Fibroblast of lung (primary cell): ENCODE data around the gene CPNE8. TPM values are rescaled to one million over a fixed set of nuclear protein-coding genes. Genes with fewer than 3 reads are reported as not detected.

Experiments used
- DNase-seq, 2 donors: peaks; one replicate each; pipeline versions ENCODE4 v3.0.0 to v3.0.0-alpha.2; 2010; ENCODE audit warnings: low read depth in 2 of 2
- H2AFZ ChIP-seq: 2 replicates; pipeline ENCODE4 v1.5.1; 2012; ENCODE audit warnings: low read length, control low read depth, inconsistent platforms
- H3K27ac ChIP-seq: 2 replicates; pipeline ENCODE4 v1.5.1; 2011; ENCODE audit warnings: low read length, control low read depth; ENCODE audit not compliant: insufficient read depth
- H3K27me3 ChIP-seq: 2 replicates; pipeline ENCODE4 v1.5.1; 2011; ENCODE audit warnings: mild to moderate bottlenecking, low read length; ENCODE audit not compliant: control insufficient read depth, insufficient read depth
- H3K36me3 ChIP-seq: 2 replicates; pipeline ENCODE4 v1.5.1; 2011; ENCODE audit warnings: low read length; ENCODE audit not compliant: control insufficient read depth, insufficient read depth
- H3K4me1 ChIP-seq: 2 replicates; pipeline ENCODE4 v1.5.1; 2011; ENCODE audit warnings: low read length; ENCODE audit not compliant: control insufficient read depth, insufficient read depth; ENCODE audit errors: extremely low read depth
- H3K4me2 ChIP-seq: 2 replicates; pipeline ENCODE4 v1.5.1; 2011; ENCODE audit warnings: low read length, control low read depth; ENCODE audit not compliant: insufficient read depth; ENCODE audit errors: extremely low read depth
- H3K4me3 ChIP-seq, 4 experiments: fragments of 200-600 bp in 1 of 4; sonication (generic) in 1 of 4; replicated peaks in 1 of 4; 2 replicates each; pipeline ENCODE4 v1.5.1; 2011 to 2016; ENCODE audit warnings: low read length in 4 of 4, low read depth in 3 of 4, mild to moderate bottlenecking in 3 of 4, control low read depth in 2 of 4, inconsistent platforms in 1 of 4, mixed read lengths in 1 of 4; ENCODE audit not compliant: insufficient read depth in 1 of 4; ENCODE audit errors: control extremely low read depth in 1 of 4
- H3K79me2 ChIP-seq: 2 replicates; pipeline ENCODE4 v1.5.1; 2012; ENCODE audit warnings: mild to moderate bottlenecking, low read length, inconsistent platforms; ENCODE audit not compliant: control insufficient read depth, insufficient read depth
- H3K9ac ChIP-seq: 2 replicates; pipeline ENCODE4 v1.5.1; 2011; ENCODE audit warnings: mild to moderate bottlenecking, low read length, control low read depth; ENCODE audit not compliant: insufficient read depth
- H3K9me3 ChIP-seq: 2 replicates; pipeline ENCODE4 v1.5.1; 2012; ENCODE audit warnings: low read depth, low read length; ENCODE audit not compliant: control insufficient read depth, insufficient read depth
- H4K20me1 ChIP-seq: 2 replicates; pipeline ENCODE4 v1.5.1; 2011; ENCODE audit warnings: low read length; ENCODE audit not compliant: control insufficient read depth, insufficient read depth; ENCODE audit errors: extremely low read depth
- CTCF ChIP-seq, 2 donors: IDR thresholded peaks in 1 of 2; conservative IDR thresholded peaks in 1 of 2; 1 replicate in 1 of 2; 2 replicates in 1 of 2; pipeline ENCODE4 v1.5.1; 2011 to 2012; ENCODE audit warnings: low read length in 2 of 2, control low read depth in 1 of 2, inconsistent platforms in 1 of 2, low read depth in 1 of 2, mild to moderate bottlenecking in 1 of 2
- EZH2 ChIP-seq: IDR thresholded peaks from 2 replicates; pipeline ENCODE4 v1.5.1; 2012; ENCODE audit warnings: low read length, control low read depth, mild to moderate bottlenecking; ENCODE audit errors: missing control alignments
- polyA plus RNA-seq, 2 donors: library from polyadenylated mRNA; depleted of rRNA in 1 of 2; stranded (reverse) in 1 of 2; unstranded in 1 of 2; fragments of >200 nt; gene quantifications; 2 replicates each; pipeline ENCODE4 v1.2.1, GENCODE V29; 2011 to 2012; ENCODE audit warnings: missing spikeins in 1 of 2
- total RNA-seq: library from RNA; depleted of rRNA; stranded (reverse); fragments of >200 nt; gene quantifications from 2 replicates; pipeline ENCODE4 v1.2.1, GENCODE V29; 2014

Gene CPNE8
- total and polyA plus RNA-seq, 2 donors (not counting 1 experiment from before 2014, with no cell fraction given) = 9.8 to 13.4 TPM

GRCh38 chr12:38809832-38810231 is 95.6 kb downstream of the CPNE8 start:
- TF ChIP-seq CTCF (conservative IDR thresholded peaks at IDR 0.05 in 1 of 2, IDR thresholded peaks at IDR 0.05 in 1 of 2; ENCODE audit: low read depth in 1 of 2, low read length in 2 of 2) (no peak), EZH2 (no peak)
- no peak overlapping the region for H3K9ac ChIP-seq
- no peaks in the 10 kb centered on the region for H3K36me3 ChIP-seq
- no peaks in the 10 kb centered on the region for H3K27me3 ChIP-seq
- no peaks in the 10 kb centered on the region for H3K9me3 ChIP-seq
- no peaks in the 10 kb centered on the region for H3K79me2 ChIP-seq
- no peak overlapping the region for H3K4me2 ChIP-seq
- H3K27ac ChIP-seq = no peak overlapping the region
- no peak for DNase-seq
- H3K4me1 ChIP-seq = no peaks in the 10 kb centered on the region
- H2AFZ ChIP-seq = no peak overlapping the region
- H3K4me3 ChIP-seq = no peak overlapping the region
- no peaks in the 10 kb centered on the region for H4K20me1 ChIP-seq

- Histone ChIP-seq H3K27me3 (no peaks in the 10 kb centered on the region), H3K4me3 (no peak overlapping the region), H2AFZ (no peak overlapping the region), H3K4me2 (no peak overlapping the region), H3K27ac (no peak overlapping the region), H3K4me1 (no peaks in the 10 kb centered on the region), H3K9me3 (no peaks in the 10 kb centered on the region), H3K79me2 (no peaks in the 10 kb centered on the region), H4K20me1 (no peaks in the 10 kb centered on the region), H3K36me3 (no peaks in the 10 kb centered on the region), H3K9ac (no peak overlapping the region)
- no peak for DNase-seq
- TF ChIP-seq EZH2 (no peak), CTCF (conservative IDR thresholded peaks at IDR 0.05 in 1 of 2, IDR thresholded peaks at IDR 0.05 in 1 of 2; ENCODE audit: low read depth in 1 of 2, low read length in 2 of 2) (no peak)
Observed at GRCh38 chr12:38788106-38788505, 117.3 kb downstream of the CPNE8 start.

- DNase-seq = no peak
Observed at GRCh38 chr12:38785381-38785780, 120.0 kb downstream of the CPNE8 start.

More at GRCh38 chr12:38785381-38785780, 120.0 kb downstream of the CPNE8 start:
- no peaks in the 10 kb centered on the region for H4K20me1 ChIP-seq
- H3K9me3 ChIP-seq = no peaks in the 10 kb centered on the region
- H3K27ac ChIP-seq = no peak overlapping the region
- no peak overlapping the region for H3K4me3 ChIP-seq
- H3K36me3 ChIP-seq = no peaks in the 10 kb centered on the region
- no peaks in the 10 kb centered on the region for H3K27me3 ChIP-seq
- no peaks in the 10 kb centered on the region for H3K79me2 ChIP-seq
- no peak for TF ChIP-seq EZH2
- no peak for TF ChIP-seq CTCF (conservative IDR thresholded peaks at IDR 0.05 in 1 of 2, IDR thresholded peaks at IDR 0.05 in 1 of 2; ENCODE audit: low read depth in 1 of 2, low read length in 2 of 2)
- H3K4me2 ChIP-seq = no peak overlapping the region
- no peak overlapping the region for H3K9ac ChIP-seq
- H2AFZ ChIP-seq = no peak overlapping the region
- no peaks in the 10 kb centered on the region for H3K4me1 ChIP-seq
